22Rv1 (cell line): Measurements from ENCODE around the gene TBX2.

Experiments used
- H3K27ac ChIP-seq: fragments of 450-650 bp; 2 replicates; pipeline ENCODE4 v1.5.1; 2017
- ZFX ChIP-seq: fragments of 450-650 bp; IDR thresholded peaks from 2 replicates; pipeline ENCODE4 v1.6.1; 2017; ENCODE audit warnings: antibody characterized with exemption, borderline replicate concordance
- TF ChIP-seq, protein P1 (sequence below): fragments of 450-650 bp; IDR thresholded peaks from 2 replicates; pipeline ENCODE4 v1.5.1; 2017; ENCODE audit warnings: mild to moderate bottlenecking

TBX2 gene

DNA sequence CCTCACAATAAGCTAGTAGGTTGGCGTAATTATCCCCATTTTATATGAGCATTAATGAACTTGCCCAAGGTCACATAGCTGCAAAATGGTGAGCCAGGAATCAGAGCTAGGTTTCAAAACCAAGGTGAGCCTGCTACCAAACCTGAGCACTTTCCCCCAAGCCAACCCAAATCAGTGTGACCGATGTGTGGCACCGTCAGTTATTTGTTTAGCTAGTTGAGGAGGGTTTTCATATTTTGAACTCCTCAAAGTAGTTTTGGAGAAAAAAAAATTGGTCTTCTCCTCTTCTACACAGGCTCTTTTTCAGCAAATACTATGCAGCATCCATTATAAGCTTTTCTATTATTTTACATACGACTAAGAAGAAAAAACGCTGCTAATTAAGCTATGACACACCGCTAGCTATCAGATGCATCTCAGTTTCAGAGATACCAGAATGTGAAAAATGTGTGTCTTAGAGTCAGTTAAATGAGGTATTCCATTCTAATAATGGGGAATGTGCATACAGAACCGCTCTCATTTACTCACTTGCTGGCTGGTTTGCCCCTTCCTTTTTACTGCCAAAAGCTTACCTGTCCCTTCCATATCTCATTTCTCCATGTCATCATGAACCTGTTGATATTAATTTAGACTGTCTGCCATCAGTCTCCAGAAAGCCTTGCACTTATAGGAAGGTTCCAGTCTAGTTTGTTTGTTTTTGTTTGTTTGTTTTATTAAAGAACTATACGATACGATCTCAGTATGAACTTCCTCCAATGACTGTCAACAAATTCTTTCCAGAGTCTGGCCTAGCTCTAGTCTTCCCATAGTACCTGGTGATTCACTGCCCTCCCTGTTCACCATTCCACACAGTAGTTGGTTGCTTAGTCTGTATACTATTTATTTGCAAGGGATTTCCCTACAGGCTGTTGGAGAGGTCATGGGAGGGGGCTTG lies 50.3 kb downstream of the TBX2 start:
- TF ChIP-seq ZFX = no peak
- TF ChIP-seq, protein P1, sequence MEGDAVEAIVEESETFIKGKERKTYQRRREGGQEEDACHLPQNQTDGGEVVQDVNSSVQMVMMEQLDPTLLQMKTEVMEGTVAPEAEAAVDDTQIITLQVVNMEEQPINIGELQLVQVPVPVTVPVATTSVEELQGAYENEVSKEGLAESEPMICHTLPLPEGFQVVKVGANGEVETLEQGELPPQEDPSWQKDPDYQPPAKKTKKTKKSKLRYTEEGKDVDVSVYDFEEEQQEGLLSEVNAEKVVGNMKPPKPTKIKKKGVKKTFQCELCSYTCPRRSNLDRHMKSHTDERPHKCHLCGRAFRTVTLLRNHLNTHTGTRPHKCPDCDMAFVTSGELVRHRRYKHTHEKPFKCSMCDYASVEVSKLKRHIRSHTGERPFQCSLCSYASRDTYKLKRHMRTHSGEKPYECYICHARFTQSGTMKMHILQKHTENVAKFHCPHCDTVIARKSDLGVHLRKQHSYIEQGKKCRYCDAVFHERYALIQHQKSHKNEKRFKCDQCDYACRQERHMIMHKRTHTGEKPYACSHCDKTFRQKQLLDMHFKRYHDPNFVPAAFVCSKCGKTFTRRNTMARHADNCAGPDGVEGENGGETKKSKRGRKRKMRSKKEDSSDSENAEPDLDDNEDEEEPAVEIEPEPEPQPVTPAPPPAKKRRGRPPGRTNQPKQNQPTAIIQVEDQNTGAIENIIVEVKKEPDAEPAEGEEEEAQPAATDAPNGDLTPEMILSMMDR = no peak
- peak overlapping the region; percentile 51 for H3K27ac ChIP-seq

DNA sequence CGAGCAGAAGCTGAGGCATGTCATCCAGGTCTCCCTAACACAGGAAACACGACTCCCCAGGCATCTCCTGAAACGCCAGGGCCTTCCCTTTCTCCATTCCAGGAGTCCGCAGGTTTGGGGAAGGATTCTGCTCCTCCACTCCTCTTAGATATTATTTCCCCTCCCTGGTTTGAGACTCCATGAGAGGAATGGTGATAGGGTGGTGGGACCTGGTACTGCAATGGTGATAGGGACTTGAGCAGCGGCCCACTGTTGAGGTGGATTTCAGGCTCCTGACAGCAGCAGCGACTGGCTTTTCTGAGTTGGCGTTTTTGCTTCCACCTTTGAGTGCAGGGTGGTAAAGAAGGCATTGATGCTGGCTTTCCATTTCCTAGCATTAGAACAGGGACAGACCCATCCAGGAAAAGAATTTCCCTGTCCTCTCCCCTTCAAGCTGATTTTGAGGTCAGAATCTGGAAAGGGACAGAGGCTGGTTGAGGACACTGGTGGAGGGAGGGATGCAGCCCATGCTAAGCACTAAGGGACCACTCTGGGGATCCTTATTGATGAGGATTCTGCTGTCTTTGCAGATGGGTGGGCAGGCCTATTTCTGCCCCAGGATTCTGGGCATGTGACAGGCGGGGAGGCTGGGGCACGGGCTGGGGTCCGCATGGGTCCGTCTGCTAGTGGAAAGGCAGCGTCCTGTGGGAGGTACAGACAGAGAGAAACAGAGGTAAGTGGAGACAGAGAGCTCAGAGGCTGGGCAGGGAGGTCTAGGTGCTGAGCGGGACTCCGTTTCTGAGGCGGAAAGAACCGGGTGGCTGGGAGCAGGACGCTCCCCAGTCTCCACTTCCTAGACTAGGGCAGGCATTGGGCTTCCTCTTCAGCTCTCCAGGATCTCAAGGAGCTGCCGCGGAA lies 51.2 kb downstream of the TBX2 start:
- TF ChIP-seq ZFX = no peak
- TF ChIP-seq, protein P1 = no peak
- H3K27ac ChIP-seq = peak overlapping the region; percentile 51

DNA sequence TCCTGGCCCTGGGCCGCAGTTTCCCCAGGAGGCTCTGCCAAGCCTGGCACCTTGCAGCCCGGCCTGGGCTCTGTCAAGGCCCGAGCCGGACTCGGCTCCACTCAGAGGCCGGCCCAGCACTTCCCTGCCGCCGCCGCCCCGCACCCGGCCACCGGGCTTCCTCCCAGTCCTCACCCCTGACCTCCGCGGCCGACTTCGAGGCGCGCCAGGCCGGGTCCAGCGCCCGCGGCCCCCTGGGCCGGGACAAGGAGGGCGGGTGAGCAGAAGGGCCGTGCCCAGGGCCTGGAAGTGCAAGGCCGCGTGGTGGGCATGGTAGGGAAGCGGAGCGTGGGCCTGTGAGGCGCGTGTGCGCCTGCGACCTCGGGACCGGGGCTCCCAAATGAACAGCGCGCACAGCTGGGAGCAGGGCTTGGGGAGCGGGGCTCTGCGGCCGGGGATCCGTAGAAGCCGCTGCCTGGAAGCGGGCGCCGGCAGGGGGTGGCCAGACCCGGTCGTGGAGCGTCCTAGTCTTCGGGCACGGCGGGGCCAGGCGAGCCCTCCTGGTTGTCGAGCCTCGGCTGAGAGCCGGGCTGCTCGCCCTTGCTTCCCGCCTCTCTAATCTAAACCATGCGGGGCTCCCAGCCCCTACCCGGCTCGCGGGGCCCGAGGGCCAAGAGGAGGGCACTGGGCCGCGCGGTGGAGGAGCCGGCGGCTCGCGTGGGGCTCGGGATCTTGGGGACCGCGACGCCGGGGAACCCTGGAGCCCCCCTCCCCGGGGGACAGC lies 52.1 kb downstream of the TBX2 start:
- H3K27ac ChIP-seq = no peak overlapping the region
- no peak for TF ChIP-seq ZFX
- TF ChIP-seq, protein P1 = no peak

DNA sequence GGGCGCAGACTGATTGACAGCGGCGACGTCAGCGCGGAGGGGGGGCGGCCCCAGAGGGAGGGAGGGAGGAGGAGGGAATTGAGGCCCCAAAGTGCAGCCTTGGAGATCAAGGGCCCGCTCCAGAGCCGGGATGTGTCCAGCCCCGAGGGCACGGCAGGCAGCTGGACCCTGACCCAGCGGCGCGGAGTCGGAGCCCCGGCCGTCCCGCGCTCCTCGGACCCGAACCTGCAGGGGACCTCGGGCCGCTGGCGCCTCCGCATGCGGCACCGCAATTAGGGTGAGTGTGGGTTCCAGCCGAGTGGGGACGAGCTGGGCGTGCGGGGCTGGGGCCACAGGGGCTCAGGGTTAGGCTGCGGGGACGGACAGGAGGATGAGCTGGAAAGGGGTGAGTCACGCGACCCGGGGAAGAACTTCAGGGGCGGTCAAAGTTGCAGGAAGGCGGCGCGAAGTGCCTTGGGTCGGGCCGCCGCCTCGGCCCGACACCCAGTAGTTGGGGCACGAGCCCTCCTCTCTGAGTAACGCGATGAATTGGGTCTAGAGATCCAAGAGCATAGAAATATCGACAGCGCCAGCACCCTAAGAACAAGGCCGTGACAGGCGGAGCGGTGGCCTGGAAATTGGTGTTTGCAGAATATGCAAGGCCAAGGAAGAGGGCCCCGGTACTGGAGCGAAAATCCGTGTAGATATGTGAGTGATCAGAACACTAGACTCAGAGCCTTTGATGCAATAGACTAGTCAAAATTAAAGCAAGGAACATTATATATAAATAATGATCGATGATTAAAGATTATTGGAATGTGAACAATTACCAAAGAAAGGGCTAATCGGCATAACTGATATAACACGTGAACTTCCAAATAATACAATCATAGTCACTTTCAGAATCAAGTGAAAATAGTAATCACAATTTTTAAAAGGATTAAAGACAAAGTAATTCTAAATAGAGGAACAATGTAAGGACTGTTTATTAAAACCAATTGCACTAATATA lies 53.0 kb downstream of the TBX2 start, which contains the start of gene TBX4:
Gene TBX4 (plus strand): TSS at position 122 of the 990 bp plus-strand sequence. CDS start 4,069 bp downstream, outside the sequence.
- TF ChIP-seq, protein P1 = no peak
- TF ChIP-seq ZFX = no peak
- no peak within 1 kb of the TSS for H3K27ac ChIP-seq

DNA sequence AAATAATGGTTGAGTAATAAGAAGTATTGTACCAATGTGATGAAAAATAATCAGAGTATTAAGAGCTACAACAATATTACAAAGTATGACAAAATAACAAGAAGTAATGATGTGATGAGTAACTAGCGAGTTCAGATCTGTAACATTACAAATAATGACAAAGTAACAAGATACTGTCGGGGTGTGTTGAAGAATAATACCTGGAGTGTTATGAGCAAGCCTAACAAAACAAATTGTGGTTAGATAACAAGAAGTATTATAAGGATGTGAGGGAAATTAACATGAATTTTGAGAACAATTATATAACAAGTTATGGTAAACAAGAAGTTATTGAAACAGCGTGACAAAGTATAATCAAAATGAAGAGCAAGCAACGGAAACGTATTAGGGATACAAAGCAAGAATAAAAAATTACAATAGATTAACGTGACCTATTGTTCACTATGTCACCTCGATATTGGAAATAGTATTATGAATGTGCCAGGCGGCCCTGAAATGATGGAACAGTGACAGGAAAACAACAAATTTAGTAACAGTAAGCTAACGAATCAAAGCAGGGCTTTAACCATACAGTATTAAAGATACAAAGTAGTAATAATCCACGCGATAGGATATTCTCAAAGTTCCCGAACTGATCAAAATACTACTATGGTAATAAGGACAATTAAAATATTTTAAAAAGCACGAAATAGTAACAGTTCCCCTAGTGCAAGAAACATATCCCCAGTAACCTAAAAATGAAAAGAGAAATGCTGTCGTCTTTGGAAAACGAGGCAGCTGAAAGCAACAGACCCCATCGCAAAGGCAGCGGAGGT lies 54.1 kb downstream of the TBX2 start:
- TF ChIP-seq, protein P1 = no peak
- no peak overlapping the region for H3K27ac ChIP-seq
